T-cell (primary cell): ENCODE measurements around the gene SLC25A28. TPM values are rescaled to one million over a fixed set of nuclear protein-coding genes. Genes with fewer than 3 reads are reported as not detected.

Experiments used
- ATAC-seq, 4 experiments: fragments of 200-7000 bp in 3 of 4; fragments of 150-1000 bp in 1 of 4; cut with Tn5 transposase; replicated peaks in 1 of 4; 1 replicate in 3 of 4; 2 replicates in 1 of 4; pipeline ENCODE4 v1.10.0; 2021; ENCODE audit warnings: moderate library complexity in 3 of 4, mild to moderate bottlenecking in 2 of 4, moderate number of reproducible peaks in 1 of 4
- CTCF ChIA-PET, 2 donors: fragments of 300-600 bp; sonication (Branson Sonifier 250); formaldehyde crosslinking; loops; one replicate each; lab custom pipeline; 2022; ENCODE audit warnings: antibody characterized with exemption in 2 of 2; lab: Charles Lee
- POLR2A ChIA-PET, 2 donors: fragments of 300-600 bp; sonication (Branson Sonifier 250); formaldehyde crosslinking; loops; one replicate each; lab custom pipeline; 2022; ENCODE audit warnings: antibody characterized with exemption in 2 of 2; lab: Charles Lee
- DNase-seq, 35 experiments: peaks; one replicate each; pipeline versions ENCODE4 v3.0.0 to v3.0.0-alpha.2; 2013 to 2023
- H3K27ac ChIP-seq: one replicate; pipeline ENCODE4 v1.5.1; 2013; ENCODE audit warnings: low read length
- H3K27me3 ChIP-seq, 2 experiments: replicated peaks in 1 of 2; 1 replicate in 1 of 2; 2 replicates in 1 of 2; pipeline versions ENCODE4 v1.6.1 to v1.7.0; 2013; ENCODE audit warnings: low read length in 1 of 2, mixed read lengths in 1 of 2; ENCODE audit not compliant: control insufficient read depth in 2 of 2, insufficient read depth in 2 of 2; ENCODE audit errors: extremely low read depth in 1 of 2
- H3K36me3 ChIP-seq, 2 donors: 1 replicate in 1 of 2; 2 replicates in 1 of 2; pipeline versions ENCODE4 v1.6.1 to v1.7.0; 2013; ENCODE audit warnings: low read length in 1 of 2; ENCODE audit not compliant: control insufficient read depth in 2 of 2, insufficient read depth in 1 of 2; ENCODE audit errors: extremely low read depth in 1 of 2
- H3K4me1 ChIP-seq, 2 experiments: 1 replicate in 1 of 2; 2 replicates in 1 of 2; pipeline versions ENCODE4 v1.6.1 to v1.7.0; 2013; ENCODE audit warnings: low read length in 2 of 2, mixed read lengths in 1 of 2; ENCODE audit not compliant: insufficient read depth in 2 of 2, control insufficient read depth in 1 of 2; ENCODE audit errors: extremely low read depth in 1 of 2
- H3K4me3 ChIP-seq, 2 donors: 1 replicate in 1 of 2; 2 replicates in 1 of 2; pipeline versions ENCODE4 v1.5.1 to v1.7.0; 2013; ENCODE audit warnings: mild to moderate bottlenecking in 2 of 2, low read length in 1 of 2, moderate library complexity in 1 of 2; ENCODE audit not compliant: control insufficient read depth in 1 of 2; ENCODE audit errors: extremely low read depth in 1 of 2
- H3K9me3 ChIP-seq: 2 replicates; pipeline ENCODE4 v1.7.0; 2013
- H3K27ac Mint-ChIP-seq, 2 donors: one replicate each; pipeline ENCODE4 v1.8.0; 2020 to 2021; ENCODE audit warnings: mild to moderate bottlenecking in 2 of 2, mixed read lengths in 2 of 2
- H3K27me3 Mint-ChIP-seq, 2 donors: one replicate each; pipeline ENCODE4 v1.8.0; 2021 to 2022; ENCODE audit warnings: mixed read lengths in 2 of 2
- H3K36me3 Mint-ChIP-seq: one replicate; pipeline ENCODE4 v1.8.0; 2021; ENCODE audit warnings: mixed read lengths
- H3K4me1 Mint-ChIP-seq, 3 donors: one replicate each; pipeline ENCODE4 v1.8.0; 2020 to 2022; ENCODE audit warnings: mixed read lengths in 3 of 3, mild to moderate bottlenecking in 1 of 3
- H3K4me3 Mint-ChIP-seq, 3 donors: one replicate each; pipeline ENCODE4 v1.8.0; 2020 to 2022; ENCODE audit warnings: mild to moderate bottlenecking in 3 of 3, mixed read lengths in 3 of 3, moderate library complexity in 3 of 3
- H3K9me3 Mint-ChIP-seq, 3 donors: one replicate each; pipeline ENCODE4 v1.8.0; 2020 to 2022; ENCODE audit warnings: mixed read lengths in 3 of 3
- WGBS: methylation state at CpG from one replicate; pipeline ENCODE4 v1.1.5; 2013; ENCODE audit warnings: missing lambda C conversion rate; ENCODE audit not compliant: insufficient coverage; 5-methylcytosine and 5-hydroxymethylcytosine counted together
- total RNA-seq, 35 experiments: library from RNA in 6 of 35; stranded (reverse) in 6 of 35; fragments of 120-200 nt in 1 of 35; gene quantifications; one replicate each; pipeline versions ENCODE4 v1.2.1 to v1.2.4 and lab custom pipeline; 2013 to 2026

SLC25A28 gene
- total RNA-seq, 5 donors from 2014 or later (not counting 1 experiment from before 2014, with no cell fraction given), result 78.9 to 90.4 (median 87.0) TPM

DNA sequence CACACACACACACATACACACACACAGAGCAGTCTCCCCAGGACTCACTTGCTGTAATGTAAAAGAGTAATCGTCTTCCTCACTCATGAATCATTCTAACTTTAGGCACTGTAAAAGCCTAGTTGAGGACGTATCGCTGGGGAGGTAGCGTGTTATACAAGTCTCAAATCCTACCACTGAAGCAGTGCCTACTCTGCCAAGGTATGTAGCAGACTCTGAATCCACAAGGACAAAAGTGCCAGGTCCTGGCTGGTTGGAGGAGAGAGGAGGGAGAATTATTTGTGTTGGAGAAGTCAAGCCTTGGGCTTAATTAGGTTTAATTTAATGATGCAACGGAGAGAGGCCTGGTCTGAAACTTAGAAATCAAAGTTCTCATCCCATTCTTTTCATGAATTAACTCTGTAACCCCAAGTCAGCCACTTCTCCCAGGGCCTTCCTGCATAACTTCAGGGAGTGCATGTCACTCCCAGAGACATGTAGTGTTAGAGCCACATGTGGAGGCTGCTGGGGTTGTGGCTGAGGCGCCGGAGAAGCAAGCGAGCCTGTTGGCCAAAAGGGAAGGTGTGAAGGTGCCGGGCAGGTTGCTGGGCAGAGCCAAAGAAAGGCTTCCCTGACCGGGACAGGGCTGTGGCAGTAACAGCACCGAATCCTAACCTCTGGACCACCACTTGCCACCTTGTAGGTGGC, 50.8 kb downstream of the SLC25A28 start:
- CTCF ChIA-PET, result no interaction called here
- no peak for ATAC-seq
- no peaks in the 10 kb centered on the region for H3K9me3 Mint-ChIP-seq

DNA sequence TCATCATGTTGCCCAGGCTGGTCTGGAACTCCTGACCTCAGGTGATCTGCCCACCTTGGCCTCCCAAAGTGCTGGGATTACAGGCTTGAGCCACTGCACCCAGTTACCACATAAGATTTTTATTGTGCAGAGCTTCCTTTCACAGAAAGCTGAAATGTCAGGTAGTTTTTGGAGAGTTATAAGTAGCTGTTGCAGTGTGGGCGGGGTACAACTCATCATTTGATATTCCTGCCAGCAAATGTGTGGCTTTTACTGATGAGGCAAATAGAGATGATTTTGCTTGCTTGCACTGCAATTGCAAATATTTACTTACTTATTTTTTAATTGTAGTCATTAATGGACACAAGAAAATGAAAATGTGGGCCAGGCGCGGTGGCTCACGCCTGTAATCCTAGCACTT, 55.1 kb downstream of the SLC25A28 start:
- no peak overlapping the region for H3K4me3 Mint-ChIP-seq
- Histone ChIP-seq H3K27me3 (peaks cover 0 to 9% of the 10 kb centered on the region in 2 experiments), H3K9me3 (no peaks in the 10 kb centered on the region), H3K36me3 (no peaks in the 10 kb centered on the region), H3K4me3 (no peak overlapping the region), H3K27ac (no peak overlapping the region), H3K4me1 (no peaks in the 10 kb centered on the region)
- WGBS, result no CpG with 5 or more reads among the region's 4 CpGs
- POLR2A ChIA-PET, result no interaction called here
- no peak for ATAC-seq
- CTCF ChIA-PET, result interaction anchor here (0.6 to 0.7 kb wide), 2 partner anchors 13 to 102 kb away, joined by 3 to 5 read pairs; no protein-coding TSS in a partner anchor
- no peaks in the 10 kb centered on the region for H3K36me3 Mint-ChIP-seq
- no peaks in the 10 kb centered on the region for H3K9me3 Mint-ChIP-seq
- H3K27ac Mint-ChIP-seq, result no peak overlapping the region
- no peaks in the 10 kb centered on the region for H3K4me1 Mint-ChIP-seq
- no peak for DNase-seq
- peaks cover 32 to 34% of the 10 kb centered on the region in 2 donors for H3K27me3 Mint-ChIP-seq

More for the DNA sequence above, 50.8 kb downstream of the SLC25A28 start:
- Histone ChIP-seq H3K9me3 (no peaks in the 10 kb centered on the region), H3K4me1 (no peaks in the 10 kb centered on the region), H3K27ac (no peak overlapping the region), H3K27me3 (peaks cover 0 to 12% of the 10 kb centered on the region in 2 experiments), H3K36me3 (no peaks in the 10 kb centered on the region), H3K4me3 (no peak overlapping the region)
- Mint-ChIP-seq H3K4me3 (no peak overlapping the region), H3K36me3 (no peaks in the 10 kb centered on the region), H3K27ac (no peak overlapping the region), H3K4me1 (no peaks in the 10 kb centered on the region), H3K27me3 (peaks cover 20 to 35% of the 10 kb centered on the region in 2 donors)
- 90% methylated on average over 6 of the region's 11 CpGs for WGBS
- no peak for DNase-seq
- POLR2A ChIA-PET, result no interaction called here

DNA sequence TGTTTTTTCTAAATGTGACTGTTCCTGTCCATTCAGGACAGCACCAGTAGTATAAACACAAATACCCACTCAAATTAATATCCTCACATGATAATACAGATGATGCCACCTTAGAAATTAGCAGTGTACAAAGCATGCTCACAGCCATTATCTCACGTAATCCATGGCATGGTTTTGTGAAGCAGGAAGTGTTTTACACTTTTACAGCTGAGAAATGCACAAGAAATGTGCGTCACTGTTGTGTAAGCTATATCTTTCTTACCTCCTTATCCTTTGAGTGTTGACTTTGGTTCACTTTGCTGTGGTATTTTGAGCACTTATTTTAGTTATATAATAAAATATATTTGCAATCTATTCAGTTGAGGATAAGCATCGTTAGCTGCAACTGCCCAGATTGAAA, 55.9 kb downstream of the SLC25A28 start:
- H3K4me3 Mint-ChIP-seq, result no peak overlapping the region
- H3K4me1 Mint-ChIP-seq, result no peaks in the 10 kb centered on the region
- POLR2A ChIA-PET, result no interaction called here
- H3K36me3 Mint-ChIP-seq, result no peaks in the 10 kb centered on the region
- no peaks in the 10 kb centered on the region for H3K36me3 ChIP-seq
- no CpG with 5 or more reads among the region's 3 CpGs for WGBS
- CTCF ChIA-PET, result no interaction called here
- ATAC-seq (no peak), DNase-seq (no peak)
- H3K4me1 ChIP-seq, result no peaks in the 10 kb centered on the region
- H3K27ac Mint-ChIP-seq, result no peak overlapping the region
- no peaks in the 10 kb centered on the region for H3K9me3 ChIP-seq
- no peaks in the 10 kb centered on the region for H3K9me3 Mint-ChIP-seq
- no peak overlapping the region for H3K4me3 ChIP-seq
- H3K27me3 Mint-ChIP-seq, result peaks cover 28 to 32% of the 10 kb centered on the region in 2 donors
- peaks cover 0 to 9% of the 10 kb centered on the region in 2 experiments for H3K27me3 ChIP-seq
- no peak overlapping the region for H3K27ac ChIP-seq

DNA sequence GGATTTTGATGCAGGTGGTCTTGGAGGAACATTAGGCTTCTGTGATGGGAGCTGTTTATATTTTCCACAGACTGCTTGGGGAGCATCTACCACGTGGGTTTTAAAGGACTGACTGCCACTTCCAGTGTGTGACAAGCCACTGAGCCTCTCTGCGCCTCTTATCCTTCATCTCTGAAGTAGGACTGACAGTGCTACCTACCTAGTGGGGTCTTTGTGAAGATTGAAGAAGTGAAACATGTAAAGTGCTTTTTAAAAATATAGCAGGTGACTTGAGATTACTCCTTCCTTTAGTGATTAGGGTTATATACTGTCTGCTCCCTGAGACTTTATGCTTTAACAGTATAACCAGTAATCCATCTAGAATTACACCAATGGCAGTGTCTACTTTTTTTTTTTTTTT, 57.6 kb downstream of the SLC25A28 start:
- POLR2A ChIA-PET, result no interaction called here

More for the DNA sequence above, 57.6 kb downstream of the SLC25A28 start:
- DNase-seq, result no peak
- Mint-ChIP-seq H3K27ac (no peak overlapping the region), H3K4me3 (no peak overlapping the region), H3K9me3 (no peaks in the 10 kb centered on the region), H3K36me3 (no peaks in the 10 kb centered on the region), H3K27me3 (peaks cover 21 to 29% of the 10 kb centered on the region in 2 donors), H3K4me1 (no peaks in the 10 kb centered on the region)
- 67% methylated on average over 1 of the region's 2 CpGs for WGBS
- Histone ChIP-seq H3K36me3 (no peaks in the 10 kb centered on the region), H3K27me3 (peaks cover 0 to 6% of the 10 kb centered on the region in 2 experiments), H3K9me3 (no peaks in the 10 kb centered on the region), H3K4me1 (no peaks in the 10 kb centered on the region), H3K4me3 (no peak overlapping the region), H3K27ac (no peak overlapping the region)
- ATAC-seq, result no peak
- CTCF ChIA-PET, result interaction anchor here (0.7 kb wide), 2 partner anchors 45 to 902 kb away, joined by 3 to 5 read pairs; no protein-coding TSS in a partner anchor

Other genes starting within 250 kb of the SLC25A28 start
- 10 to 100 TPM in 3 of 5 donors, 1 to 10 TPM in 2; 4.5 to 12.9 (median 10.7) TPM for gene GOT1, start 189.8 kb downstream of the SLC25A28 start, total RNA-seq
- gene NKX2-3, start 87.5 kb downstream of the SLC25A28 start, total RNA-seq, result under 1 TPM in 1 of 5 donors, not detected in 4; 0.15 TPM
- 1 to 10 TPM; 2.6 to 3.8 (median 3.4) TPM for gene ENTPD7, start 39.1 kb upstream of the SLC25A28 start, total RNA-seq
- gene COX15, start 111.7 kb upstream of the SLC25A28 start, total RNA-seq, result 10 to 100 TPM; 18.6 to 36.7 (median 31.5) TPM
- 10 to 100 TPM; 21.0 to 32.1 (median 29.3) TPM for gene CUTC, start 111.8 kb upstream of the SLC25A28 start, total RNA-seq
- gene ABCC2, start 162.2 kb upstream of the SLC25A28 start, total RNA-seq, result 1 to 10 TPM; 2.8 to 5.6 (median 4.0) TPM